Activated B cell treated with CpG ODN at 0.5 μM for 24 hours (primary cell): ENCODE results near the gene ZNF784. TPM values are rescaled to one million over a fixed set of nuclear protein-coding genes. Genes with fewer than 3 reads are reported as not detected.

Source experiments
- ATAC-seq: fragments of 200-7000 bp; cut with Tn5 transposase; one replicate; pipeline ENCODE4 v1.10.0; 2021; ENCODE audit warnings: low read depth, mild to moderate bottlenecking, moderate library complexity
- CTCF ChIA-PET: fragments of 350-600 bp; sonication (Branson Sonifier 250); formaldehyde crosslinking; loops from one replicate; lab custom pipeline; 2021; ENCODE audit warnings: antibody characterized with exemption; lab: Charles Lee
- POLR2A ChIA-PET: fragments of 350-600 bp; sonication (Branson Sonifier 250); formaldehyde crosslinking; loops from one replicate; lab custom pipeline; 2021; ENCODE audit warnings: antibody characterized with exemption; lab: Charles Lee
- DNase-seq: peaks from one replicate; pipeline ENCODE4 v3.0.0; 2022
- H3K27ac Mint-ChIP-seq: one replicate; pipeline ENCODE4 v1.8.0; 2020; ENCODE audit warnings: mixed read lengths
- H3K27me3 Mint-ChIP-seq: one replicate; pipeline ENCODE4 v1.8.0; 2021; ENCODE audit warnings: mixed read lengths
- H3K36me3 Mint-ChIP-seq: one replicate; pipeline ENCODE4 v1.8.0; 2021; ENCODE audit warnings: low read depth, mixed read lengths
- H3K4me1 Mint-ChIP-seq: one replicate; pipeline ENCODE4 v1.8.0; 2021; ENCODE audit warnings: mixed read lengths
- H3K4me3 Mint-ChIP-seq: one replicate; pipeline ENCODE4 v1.8.0; 2020; ENCODE audit warnings: mild to moderate bottlenecking, mixed read lengths
- H3K9me3 Mint-ChIP-seq: one replicate; pipeline ENCODE4 v1.8.0; 2020; ENCODE audit warnings: mixed read lengths
- intact Hi-C: fragments of 100-400 bp; cut with micrococcal nuclease; formaldehyde crosslinking; loops from one replicate; pipeline ENCODE4 v1.15.1; 2024
- total RNA-seq: library from RNA; stranded (reverse); gene quantifications from 2 replicates; pipeline ENCODE4 v1.2.3, GENCODE V29; 2022
- TF ChIP-seq, protein P1 (sequence below): fragments of 200-600 bp; IDR thresholded peaks from one replicate; pipeline ENCODE4 v1.8.0; 2022; ENCODE audit warnings: antibody characterized with exemption, mild to moderate bottlenecking

ZNF784 gene
- total RNA-seq, 1 donor from 2014 or later = 8.9 TPM

GRCh38 chr19:55667958-55668357, 43.6 kb upstream of the ZNF784 start:
- H3K9me3 Mint-ChIP-seq = no peaks in the 10 kb centered on the region
- CTCF ChIA-PET = interaction anchor here (1.6 kb wide), 1 partner anchor 35 kb away, joined by 4 read pairs; no protein-coding TSS in a partner anchor
- no peak overlapping the region for H3K27ac Mint-ChIP-seq

GRCh38 chr19:55667511-55667910, 43.1 kb upstream of the ZNF784 start:
- no peak for ATAC-seq
- no peak overlapping the region for H3K4me3 Mint-ChIP-seq
- ChIA-PET CTCF (interaction anchor here (1.6 kb wide), 1 partner anchor 35 kb away, joined by 4 read pairs; no protein-coding TSS in a partner anchor), POLR2A (interaction anchor here (0.7 to 2.2 kb wide), 3 partner anchors 9 to 158 kb away, joined by 3 to 6 read pairs (median 5); no protein-coding TSS in a partner anchor)
- intact Hi-C loops = no loop called here
- no peak for DNase-seq
- TF ChIP-seq, protein P1, sequence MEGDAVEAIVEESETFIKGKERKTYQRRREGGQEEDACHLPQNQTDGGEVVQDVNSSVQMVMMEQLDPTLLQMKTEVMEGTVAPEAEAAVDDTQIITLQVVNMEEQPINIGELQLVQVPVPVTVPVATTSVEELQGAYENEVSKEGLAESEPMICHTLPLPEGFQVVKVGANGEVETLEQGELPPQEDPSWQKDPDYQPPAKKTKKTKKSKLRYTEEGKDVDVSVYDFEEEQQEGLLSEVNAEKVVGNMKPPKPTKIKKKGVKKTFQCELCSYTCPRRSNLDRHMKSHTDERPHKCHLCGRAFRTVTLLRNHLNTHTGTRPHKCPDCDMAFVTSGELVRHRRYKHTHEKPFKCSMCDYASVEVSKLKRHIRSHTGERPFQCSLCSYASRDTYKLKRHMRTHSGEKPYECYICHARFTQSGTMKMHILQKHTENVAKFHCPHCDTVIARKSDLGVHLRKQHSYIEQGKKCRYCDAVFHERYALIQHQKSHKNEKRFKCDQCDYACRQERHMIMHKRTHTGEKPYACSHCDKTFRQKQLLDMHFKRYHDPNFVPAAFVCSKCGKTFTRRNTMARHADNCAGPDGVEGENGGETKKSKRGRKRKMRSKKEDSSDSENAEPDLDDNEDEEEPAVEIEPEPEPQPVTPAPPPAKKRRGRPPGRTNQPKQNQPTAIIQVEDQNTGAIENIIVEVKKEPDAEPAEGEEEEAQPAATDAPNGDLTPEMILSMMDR = no peak
- H3K36me3 Mint-ChIP-seq = peaks cover 89% of the 10 kb centered on the region
- no peak overlapping the region for H3K27ac Mint-ChIP-seq
- H3K27me3 Mint-ChIP-seq = no peaks in the 10 kb centered on the region
- H3K9me3 Mint-ChIP-seq = no peaks in the 10 kb centered on the region
- H3K4me1 Mint-ChIP-seq = peaks cover 25% of the 10 kb centered on the region

More at GRCh38 chr19:55667958-55668357, 43.6 kb upstream of the ZNF784 start:
- Mint-ChIP-seq H3K4me3 (no peak overlapping the region), H3K27me3 (no peaks in the 10 kb centered on the region), H3K36me3 (peaks cover 85% of the 10 kb centered on the region), H3K4me1 (peaks cover 22% of the 10 kb centered on the region)
- POLR2A ChIA-PET = interaction anchor here (0.7 to 2.2 kb wide), 2 partner anchors 11 to 159 kb away, joined by 3 to 5 read pairs; no protein-coding TSS in a partner anchor
- TF ChIP-seq, protein P1 = no peak
- ATAC-seq (no peak), DNase-seq (no peak)
- intact Hi-C loops = no loop called here

- Mint-ChIP-seq H3K4me3 (no peak overlapping the region), H3K4me1 (peaks cover 21% of the 10 kb centered on the region), H3K27me3 (no peaks in the 10 kb centered on the region), H3K9me3 (no peaks in the 10 kb centered on the region), H3K27ac (no peak overlapping the region), H3K36me3 (peaks cover 88% of the 10 kb centered on the region)
- TF ChIP-seq, protein P1 = no peak
- intact Hi-C loops = no loop called here
- DNase-seq (no peak), ATAC-seq (no peak)
- POLR2A ChIA-PET = interaction anchor here (0.7 to 2.2 kb wide), 3 partner anchors 8 to 158 kb away, joined by 3 to 6 read pairs (median 5); no protein-coding TSS in a partner anchor
- CTCF ChIA-PET = no interaction called here
Measured at GRCh38 chr19:55667006-55667381, 42.6 kb upstream of the ZNF784 start.

DNA sequence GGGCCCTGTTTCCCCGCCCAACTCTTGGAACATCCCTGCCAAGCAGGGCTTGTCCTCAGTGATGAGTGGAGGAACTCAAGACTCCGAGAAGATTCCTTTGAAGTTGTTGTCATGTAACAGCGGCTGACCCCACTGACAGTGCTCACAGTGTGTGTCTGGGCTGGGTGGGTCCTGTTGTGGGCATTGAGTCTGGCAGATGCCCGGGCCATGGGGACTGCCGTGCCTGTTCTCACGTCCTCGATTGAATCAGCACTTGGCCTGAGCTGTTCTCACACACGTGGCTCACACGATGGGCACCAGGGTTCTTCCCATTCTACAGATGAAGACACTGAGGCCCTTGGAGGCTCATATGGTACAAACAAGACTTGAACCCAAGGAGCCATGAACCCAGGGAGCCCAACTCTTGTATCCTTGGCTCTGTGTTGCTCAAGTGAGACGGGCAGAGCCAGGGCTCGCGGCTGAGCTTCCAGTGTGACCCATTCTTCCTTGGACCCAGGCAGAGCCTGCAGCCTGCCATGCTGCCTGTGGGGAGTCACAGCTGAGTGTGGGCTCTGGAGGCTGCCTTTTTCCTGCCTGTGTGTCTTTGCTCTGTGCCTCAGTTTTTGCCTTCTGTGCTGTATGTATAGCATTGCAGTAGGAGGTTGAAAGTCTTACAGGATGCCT, 42.1 kb upstream of the ZNF784 start:
- H3K4me1 Mint-ChIP-seq = peaks cover 21% of the 10 kb centered on the region
- ATAC-seq (no peak), DNase-seq (no peak)
- POLR2A ChIA-PET = interaction anchor here (0.8 to 2.2 kb wide), 2 partner anchors 9 to 12 kb away, joined by 3 to 5 read pairs; no protein-coding TSS in a partner anchor
- CTCF ChIA-PET = no interaction called here
- peaks cover 89% of the 10 kb centered on the region for H3K36me3 Mint-ChIP-seq
- no peak overlapping the region for H3K27ac Mint-ChIP-seq
- intact Hi-C loops = no loop called here
- TF ChIP-seq, protein P1 = no peak
- no peaks in the 10 kb centered on the region for H3K9me3 Mint-ChIP-seq
- H3K27me3 Mint-ChIP-seq = no peaks in the 10 kb centered on the region
- no peak overlapping the region for H3K4me3 Mint-ChIP-seq

DNA sequence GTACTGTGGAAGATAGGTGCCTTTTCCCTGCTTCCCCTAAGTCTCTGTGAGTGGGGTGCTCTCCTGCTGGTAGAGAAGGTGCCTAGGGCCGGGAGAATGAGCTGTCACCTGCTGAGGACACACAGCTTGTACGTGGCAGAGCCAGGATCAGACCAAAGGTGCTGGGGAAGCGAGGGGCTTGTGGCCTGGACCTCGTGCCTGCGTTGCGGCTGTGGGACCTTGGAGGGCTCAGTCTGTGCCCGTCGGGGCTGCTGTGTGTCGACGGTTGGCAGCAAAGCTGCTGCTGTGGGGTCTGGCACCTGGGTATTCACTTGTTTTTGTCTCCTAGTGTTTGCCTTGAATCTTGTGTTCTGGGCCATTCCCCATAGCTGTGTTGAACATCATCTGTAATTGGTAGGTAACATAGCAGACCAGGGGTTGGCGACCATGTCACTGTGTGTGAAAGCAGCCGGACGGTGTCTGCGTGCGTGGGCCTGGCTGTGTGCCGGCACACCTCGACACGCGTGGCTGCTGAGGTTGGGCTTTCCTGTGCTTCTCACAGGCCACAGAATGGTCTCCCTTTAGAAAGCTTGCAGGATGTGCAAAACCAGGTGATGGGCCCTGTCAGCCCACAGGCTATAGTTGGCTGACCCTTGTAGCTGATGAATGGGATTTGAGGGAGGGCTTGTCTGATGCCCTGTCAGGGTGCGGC, 39.6 kb upstream of the ZNF784 start:
- Mint-ChIP-seq H3K4me1 (peaks cover 21% of the 10 kb centered on the region), H3K36me3 (peaks cover 87% of the 10 kb centered on the region), H3K9me3 (no peaks in the 10 kb centered on the region), H3K27me3 (no peaks in the 10 kb centered on the region), H3K27ac (no peak overlapping the region), H3K4me3 (no peak overlapping the region)
- no peak for DNase-seq
- intact Hi-C loops = no loop called here
- CTCF ChIA-PET = no interaction called here
- POLR2A ChIA-PET = interaction anchor here (0.8 to 1.1 kb wide), 2 partner anchors 10 kb away, joined by 3 to 10 read pairs; partner anchors contain the start of gene U2AF2
- TF ChIP-seq, protein P1 = no peak
- ATAC-seq = no peak
